ENCODE results near the gene TMEM167B. TPM values are rescaled to one million over a fixed set of nuclear protein-coding genes. Genes with fewer than 3 reads are reported as not detected.
A peak's percentile ranks its signal among the peaks of the same experiment; 100 is the strongest.
"Not testable (repeated sequence)": the region's sequence is repeated elsewhere in the genome, so short reads cannot be mapped to it uniquely, and the experiment has no call there.

TMEM167B gene
- polyA plus RNA-seq, 4 donors, result 34.9 to 47.2 (median 43.2) TPM

- peak in 3 of 4 donors; percentile 86 to 91 (median 90) for DNase-seq (ENCODE audit: low read depth in 4 of 4, low spot score in 3 of 4)
Measured at GRCh38 chr1:109112652-109113285, 22.2 kb downstream of the TMEM167B start.

DNA sequence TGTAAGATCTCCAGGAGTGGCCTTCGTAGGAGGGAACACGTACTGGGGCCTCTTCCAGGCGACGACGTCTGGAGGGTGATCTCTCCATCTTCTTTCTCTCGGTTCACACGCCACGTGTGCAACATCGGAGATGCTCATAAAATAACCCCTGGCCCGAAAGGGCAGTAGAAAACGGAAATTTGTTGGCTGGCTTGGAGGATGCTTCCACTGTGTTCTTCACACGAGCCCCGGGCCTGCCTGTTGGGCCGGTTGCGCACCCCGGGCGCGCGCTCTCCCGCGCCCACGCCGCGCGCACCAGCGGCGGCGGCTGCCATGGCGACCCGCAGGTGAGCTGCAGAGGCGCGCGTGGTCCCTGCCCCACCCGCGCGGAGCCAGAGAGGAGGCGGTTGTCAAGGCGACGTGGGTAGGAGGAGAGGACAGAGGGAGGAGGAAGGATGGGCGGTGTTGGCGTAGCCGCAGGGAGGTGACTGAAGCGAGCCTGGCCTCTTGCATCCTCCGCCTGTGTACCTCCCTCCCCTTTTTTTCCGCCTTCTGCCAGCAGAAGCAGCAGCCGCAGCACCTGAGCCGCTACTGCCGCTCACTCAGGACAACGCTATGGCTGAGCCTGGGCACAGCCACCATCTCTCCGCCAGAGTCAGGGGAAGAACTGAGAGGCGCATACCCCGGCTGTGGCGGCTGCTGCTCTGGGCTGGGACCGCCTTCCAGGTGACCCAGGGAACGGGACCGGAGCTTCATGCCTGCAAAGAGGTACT lies 23.2 kb downstream of the TMEM167B start, which contains the start of gene ELAPOR1:
TSS of gene ELAPOR1 (plus strand) at position 526 of the 752 bp plus-strand sequence. CDS start at position 595, 69 bp downstream.
- no peak for DNase-seq (ENCODE audit: low read depth in 4 of 4, low spot score in 3 of 4)

DNA sequence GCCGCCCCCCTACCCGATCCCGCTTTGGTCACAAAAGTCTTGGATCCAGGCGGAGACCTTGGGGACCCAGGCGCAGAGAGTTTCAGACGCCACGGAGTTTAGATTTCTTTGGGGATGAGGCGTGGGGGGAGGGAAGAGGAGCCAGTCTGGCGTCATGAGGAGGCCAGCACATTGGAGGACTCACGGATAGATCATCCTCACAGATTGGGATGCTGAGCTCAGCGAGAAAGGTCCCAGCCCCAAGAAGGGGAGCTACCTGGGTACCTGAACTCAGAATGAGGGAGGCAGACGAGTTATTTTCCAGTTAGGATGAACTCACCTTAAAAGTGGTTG lies 23.7 kb downstream of the TMEM167B start:
- no peak for DNase-seq (ENCODE audit: low read depth in 4 of 4, low spot score in 3 of 4)

DNA sequence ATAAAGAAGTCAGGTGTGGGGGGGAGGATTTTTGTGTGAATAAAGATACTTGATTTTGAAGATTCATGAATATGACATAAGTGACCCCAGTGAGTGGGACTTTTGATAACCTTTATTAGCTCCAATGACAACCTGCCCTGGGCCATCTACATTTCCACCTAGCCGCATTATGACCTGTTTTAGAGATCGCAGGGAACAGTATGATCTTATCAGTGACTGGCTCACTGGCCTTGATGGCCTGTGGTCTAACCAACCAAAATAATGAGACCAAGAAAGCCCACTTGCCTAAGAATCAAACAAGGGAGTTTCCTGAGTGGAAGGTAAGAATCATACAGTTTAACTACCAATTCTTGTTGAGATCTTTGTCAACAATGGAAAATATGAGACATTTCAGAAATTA lies 25.1 kb downstream of the TMEM167B start:
- DNase-seq (ENCODE audit: low read depth in 4 of 4, low spot score in 3 of 4), result no peak

GRCh38 chr1:109116286-109116685 lies 25.7 kb downstream of the TMEM167B start:
- DNase-seq (ENCODE audit: low read depth in 4 of 4, low spot score in 3 of 4), result no peak

GRCh38 chr1:109118089-109118488 lies 27.5 kb downstream of the TMEM167B start:
- DNase-seq (ENCODE audit: low read depth in 4 of 4, low spot score in 3 of 4), result no peak

- DNase-seq (ENCODE audit: low read depth in 4 of 4, low spot score in 3 of 4), result no peak
Measured at GRCh38 chr1:109120356-109120755, 29.8 kb downstream of the TMEM167B start.

GRCh38 chr1:109131059-109131458 lies 40.5 kb downstream of the TMEM167B start:
- DNase-seq (ENCODE audit: low read depth in 4 of 4, low spot score in 3 of 4), result no peak

GRCh38 chr1:109131800-109132199 lies 41.2 kb downstream of the TMEM167B start:
- DNase-seq (ENCODE audit: low read depth in 4 of 4, low spot score in 3 of 4), result no peak

DNA sequence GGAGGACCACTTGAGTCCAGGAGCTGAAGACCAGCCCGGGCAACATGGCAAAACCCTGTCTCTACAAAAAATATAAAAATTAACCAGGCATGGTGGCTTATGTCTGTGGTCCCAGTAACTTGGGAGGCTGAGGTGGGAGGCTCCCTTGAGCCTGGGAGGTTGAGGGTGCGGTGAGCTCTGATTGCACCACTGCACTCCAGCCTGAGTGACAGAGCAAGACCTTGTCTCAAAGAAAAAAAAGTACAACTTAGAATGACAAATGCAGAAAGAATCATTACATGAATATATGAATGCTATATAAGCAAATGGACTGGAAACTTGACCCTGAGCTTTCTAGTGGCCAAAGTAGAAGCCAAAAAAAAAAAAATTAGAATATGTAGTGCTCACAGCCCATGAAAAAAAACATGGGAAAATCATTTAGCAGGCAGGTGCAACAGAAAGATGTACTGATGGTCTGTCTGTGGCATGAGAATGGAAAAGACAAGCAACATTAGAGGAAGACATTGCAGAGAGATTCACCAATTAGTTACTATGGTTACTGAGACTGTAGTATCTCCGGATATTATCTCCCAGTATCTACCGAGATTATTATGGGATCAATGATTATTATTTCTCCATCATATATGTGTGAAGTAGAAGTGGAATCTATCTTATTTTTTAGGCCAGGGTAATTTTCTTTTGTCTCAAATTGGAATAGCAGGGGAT lies 42.6 kb downstream of the TMEM167B start:
- DNase-seq (ENCODE audit: low read depth in 4 of 4, low spot score in 3 of 4), result no peak

DNA sequence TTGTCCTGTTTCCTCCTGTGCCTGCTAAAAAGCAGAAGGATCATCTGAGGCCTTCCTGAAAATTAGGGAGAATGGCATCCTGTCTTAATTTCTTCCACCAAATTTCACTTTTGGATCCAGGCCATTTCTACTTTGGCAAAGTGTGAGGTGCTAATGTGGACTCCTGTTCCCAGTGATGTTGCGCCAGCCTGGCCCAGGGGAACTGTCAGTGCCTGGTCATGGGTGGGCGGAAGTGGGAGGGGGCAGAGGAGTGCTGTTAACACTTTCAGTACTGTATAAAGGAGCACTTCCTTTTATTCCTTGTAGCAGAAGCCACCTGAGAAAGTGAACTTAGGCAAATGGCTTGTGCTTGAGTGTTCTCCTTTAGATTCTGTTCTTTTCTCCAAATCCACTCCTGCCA lies 43.3 kb downstream of the TMEM167B start:
- DNase-seq (ENCODE audit: low read depth in 4 of 4, low spot score in 3 of 4), result no peak

DNA sequence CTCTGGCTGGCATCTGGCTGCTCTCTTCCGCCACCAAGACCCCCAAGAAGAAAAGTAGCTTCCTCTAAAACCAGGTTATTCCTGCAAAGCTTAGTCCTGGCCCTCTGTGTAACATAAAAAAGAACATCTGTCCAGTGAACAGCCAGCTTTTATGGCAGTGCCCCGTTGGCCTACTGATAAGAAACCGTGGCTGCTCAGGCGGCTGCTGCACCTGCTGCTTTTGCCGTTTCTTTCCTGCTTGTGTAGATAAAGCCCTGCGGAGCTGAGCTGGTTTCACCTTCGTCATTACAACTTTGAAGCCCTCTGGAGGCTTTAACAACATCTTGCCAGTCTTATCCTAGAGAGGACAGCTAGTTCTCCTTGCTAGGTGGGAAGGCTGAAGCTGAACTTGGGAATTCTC lies 43.9 kb downstream of the TMEM167B start:
- no peak for DNase-seq (ENCODE audit: low read depth in 4 of 4, low spot score in 3 of 4)

GRCh38 chr1:109135940-109136339 lies 45.4 kb downstream of the TMEM167B start:
- no peak for DNase-seq (ENCODE audit: low read depth in 4 of 4, low spot score in 3 of 4)

GRCh38 chr1:109136766-109137165 lies 46.2 kb downstream of the TMEM167B start:
- no peak for DNase-seq (ENCODE audit: low read depth in 4 of 4, low spot score in 3 of 4)

DNA sequence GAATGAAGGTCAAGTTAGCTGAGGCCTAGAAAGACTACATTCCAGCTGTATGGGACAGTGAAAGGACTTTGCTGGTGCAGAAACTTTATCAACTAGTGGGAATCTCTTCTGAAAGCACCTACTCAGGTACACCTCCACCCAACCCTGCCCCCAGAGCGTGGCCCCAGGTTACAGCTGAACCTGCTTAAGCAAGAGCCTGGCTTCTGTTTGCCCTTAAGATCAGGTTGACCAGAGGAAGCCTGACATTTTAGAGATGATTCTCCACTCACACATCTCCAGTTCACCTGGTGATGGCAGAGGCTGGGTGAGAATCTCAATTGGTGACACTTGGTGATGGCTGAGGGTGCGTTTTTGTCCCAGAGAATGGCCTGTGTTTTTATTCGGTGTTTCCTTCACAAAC lies 47.4 kb downstream of the TMEM167B start:
- DNase-seq (ENCODE audit: low read depth in 4 of 4, low spot score in 3 of 4), result no peak

- DNase-seq (ENCODE audit: low read depth in 4 of 4, low spot score in 3 of 4), result no peak
Measured at GRCh38 chr1:109138358-109138757, 47.8 kb downstream of the TMEM167B start.

GRCh38 chr1:109140392-109140791 lies 49.8 kb downstream of the TMEM167B start:
- DNase-seq (ENCODE audit: low read depth in 4 of 4, low spot score in 3 of 4), result no peak

GRCh38 chr1:109142260-109142659 lies 51.7 kb downstream of the TMEM167B start:
- DNase-seq (ENCODE audit: low read depth in 4 of 4, low spot score in 3 of 4), result no peak

GRCh38 chr1:109142725-109143124 lies 52.2 kb downstream of the TMEM167B start:
- not testable (repeated sequence) for DNase-seq (ENCODE audit: low read depth in 4 of 4, low spot score in 3 of 4)

All from left renal pelvis (tissue), 4 donors.